ENCODE measurements around the gene CCAR1.
"Not testable (repeated sequence)": the region's sequence is repeated elsewhere in the genome, so short reads cannot be mapped to it uniquely, and the experiment has no call there.

CCAR1 gene

GRCh38 chr10:68827592-68827959, 106.5 kb downstream of the CCAR1 start:
- not testable (repeated sequence) for DNase-seq (ENCODE audit: low read depth in 2 of 2)

- not testable (repeated sequence) for DNase-seq (ENCODE audit: low read depth in 2 of 2)
Observed at GRCh38 chr10:68828083-68828601, 107.1 kb downstream of the CCAR1 start.

- DNase-seq (ENCODE audit: low read depth in 2 of 2), result no peak
Observed at GRCh38 chr10:68828833-68829232, 107.8 kb downstream of the CCAR1 start.

- no peak for DNase-seq (ENCODE audit: low read depth in 2 of 2)
Observed at GRCh38 chr10:68829521-68829920, 108.5 kb downstream of the CCAR1 start.

- no peak for DNase-seq (ENCODE audit: low read depth in 2 of 2)
Observed at GRCh38 chr10:68829952-68830351, 108.9 kb downstream of the CCAR1 start.

GRCh38 chr10:68831961-68832455, 111.0 kb downstream of the CCAR1 start:
- no peak for DNase-seq (ENCODE audit: low read depth in 2 of 2)

GRCh38 chr10:68832601-68833000, 111.6 kb downstream of the CCAR1 start:
- no peak for DNase-seq (ENCODE audit: low read depth in 2 of 2)

GRCh38 chr10:68837626-68838322, 116.7 kb downstream of the CCAR1 start:
- no peak for DNase-seq (ENCODE audit: low read depth in 2 of 2)

GRCh38 chr10:68840650-68841049, 119.6 kb downstream of the CCAR1 start:
- DNase-seq (ENCODE audit: low read depth in 2 of 2), result not testable (repeated sequence)

Data from activated CD4-positive, alpha-beta T cell treated with anti-CD3 and anti-CD28 coated beads for 24 hours (primary cell).